Hematopoietic multipotent progenitor cell (in vitro differentiated cells): ENCODE results near the gene TMEM126B. TPM values are rescaled to one million over a fixed set of nuclear protein-coding genes. Genes with fewer than 3 reads are reported as not detected.
"Not testable (repeated sequence)": the region's sequence is repeated elsewhere in the genome, so short reads cannot be mapped to it uniquely, and the experiment has no call there.

Experiments
- DNase-seq, 3 donors: peaks; one replicate each; pipeline ENCODE4 v3.0.0-alpha.2; 2011 to 2015; ENCODE audit warnings: low read depth in 2 of 3, low spot score in 2 of 3
- total RNA-seq: library from RNA; depleted of rRNA; stranded (reverse); fragments of >200 nt; gene quantifications from one replicate; pipeline ENCODE4 v1.2.3, GENCODE V29; 2012

TMEM126B gene
- total RNA-seq, result 15.9 TPM

GRCh38 chr11:85627998-85628770 lies at the start of gene TMEM126B:
Gene TMEM126B (plus strand): TSS chr11:85628593. CDS start chr11:85628608, 15 bp downstream.
- DNase-seq, result peak; percentile 81 to 97 (median 96)

- no peak for DNase-seq
Measured at GRCh38 chr11:85582111-85582510, 46.3 kb upstream of the TMEM126B start.

DNA sequence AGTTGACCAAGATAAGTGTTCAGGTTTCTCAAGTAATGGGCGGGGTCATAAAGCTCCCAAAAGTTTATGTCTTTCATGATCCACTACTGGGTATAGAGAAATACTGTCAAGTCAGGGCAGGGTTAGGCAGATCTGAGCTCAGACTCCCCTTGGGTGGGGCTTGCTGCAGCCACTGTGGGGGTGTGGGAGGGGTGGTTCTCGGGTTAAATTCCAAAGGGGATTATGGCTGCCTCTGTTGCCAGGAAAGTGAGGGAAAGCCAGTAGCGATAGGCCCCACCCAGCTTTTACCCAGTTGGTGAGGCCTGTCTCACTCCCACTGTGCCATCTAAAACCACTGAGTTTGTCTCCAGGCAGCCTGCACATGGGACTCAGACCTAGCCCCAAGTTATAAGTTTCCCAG lies 39.0 kb upstream of the TMEM126B start:
- no peak for DNase-seq

DNA sequence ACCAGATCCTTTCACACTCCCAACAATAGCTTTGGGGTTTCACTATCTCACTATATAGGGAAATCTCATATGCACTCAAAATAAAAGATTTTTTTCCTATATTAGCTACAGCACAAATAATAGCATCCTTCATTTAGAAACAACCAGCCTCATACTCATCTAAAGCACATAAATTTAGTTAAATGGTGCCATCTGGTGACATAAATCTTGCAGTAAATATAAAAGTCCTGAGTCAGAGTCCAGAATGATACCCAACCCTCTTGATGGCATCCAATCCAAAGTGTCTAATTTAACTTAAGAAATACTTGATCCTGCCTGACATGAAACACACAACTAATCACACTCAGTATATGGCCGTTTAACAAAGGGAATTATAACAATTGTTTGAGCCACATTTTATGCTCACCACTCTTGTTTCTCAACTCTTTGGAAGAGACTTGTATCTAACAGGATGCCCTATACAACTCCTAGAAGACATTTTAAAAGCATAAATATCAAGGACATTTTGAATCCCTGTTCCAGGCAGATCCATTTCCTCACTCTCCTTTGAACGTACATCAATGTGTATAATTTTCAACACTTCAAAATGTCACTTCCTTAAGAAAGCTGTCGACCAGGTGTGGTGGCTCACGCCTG lies 37.4 kb upstream of the TMEM126B start:
- peak in 2 of 3 donors; percentile 19 to 67 for DNase-seq

GRCh38 chr11:85595285-85595884 lies 33.0 kb upstream of the TMEM126B start:
- peak; percentile 9 to 76 (median 47) for DNase-seq

DNA sequence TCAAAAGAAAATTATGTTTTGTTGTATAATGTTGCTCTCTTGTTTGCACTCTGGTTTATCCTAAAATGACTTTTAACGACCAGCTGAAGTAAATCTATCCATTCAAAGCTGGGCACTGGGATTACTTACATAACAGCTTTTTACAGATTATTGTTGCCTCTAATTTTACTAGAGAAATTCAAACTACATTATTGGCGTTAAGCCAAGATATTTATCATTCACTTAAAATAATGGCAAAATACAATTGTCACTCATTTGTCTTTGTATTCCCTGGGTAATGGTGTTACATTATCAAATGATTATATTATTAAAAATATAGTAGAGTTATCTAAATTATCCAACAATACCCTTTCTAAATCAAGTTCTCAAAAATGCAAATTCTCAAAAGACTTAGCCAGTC lies 31.5 kb upstream of the TMEM126B start:
- no peak for DNase-seq

GRCh38 chr11:85599083-85599482 lies 29.3 kb upstream of the TMEM126B start:
- DNase-seq, result no peak

GRCh38 chr11:85602526-85603213 lies 25.7 kb upstream of the TMEM126B start:
- no peak for DNase-seq

DNA sequence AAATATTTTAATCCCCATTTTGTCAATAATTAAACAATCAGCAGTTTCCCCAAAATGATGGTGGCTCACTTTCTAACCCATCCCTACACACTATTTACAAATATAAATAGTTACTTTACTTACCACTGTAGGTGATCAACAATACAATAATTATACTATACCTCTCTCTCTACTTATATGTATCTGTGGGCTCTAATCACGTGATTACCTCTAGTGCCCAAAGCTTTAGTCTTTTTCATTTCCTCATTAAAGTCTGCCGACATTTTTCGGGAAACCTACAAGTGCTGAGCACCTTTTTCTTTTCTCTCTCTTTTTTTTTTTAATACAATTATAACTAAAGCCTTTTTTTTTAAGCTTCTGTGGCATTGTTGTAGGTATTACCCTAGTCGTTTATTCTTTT lies 25.2 kb upstream of the TMEM126B start:
- no peak for DNase-seq

DNA sequence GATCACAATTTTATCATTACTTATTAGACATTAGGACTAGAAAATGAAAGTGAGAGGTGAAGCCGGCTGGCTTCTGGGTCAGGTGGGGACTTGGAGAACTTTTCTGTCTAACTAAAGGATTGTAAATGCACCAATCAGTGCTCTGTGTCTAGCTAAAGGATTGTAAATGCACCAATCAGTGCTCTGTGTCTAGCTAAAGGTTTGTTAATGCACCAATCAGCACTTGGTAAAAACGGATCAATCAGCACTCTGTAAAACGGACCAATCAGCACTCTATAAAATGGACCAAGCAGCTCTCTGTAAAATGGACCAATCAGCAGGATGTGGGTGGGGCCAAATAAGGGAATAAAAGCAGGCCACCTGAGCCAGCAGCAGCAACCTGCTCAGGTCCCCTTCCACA lies 22.2 kb upstream of the TMEM126B start:
- DNase-seq, result not testable (repeated sequence)

DNA sequence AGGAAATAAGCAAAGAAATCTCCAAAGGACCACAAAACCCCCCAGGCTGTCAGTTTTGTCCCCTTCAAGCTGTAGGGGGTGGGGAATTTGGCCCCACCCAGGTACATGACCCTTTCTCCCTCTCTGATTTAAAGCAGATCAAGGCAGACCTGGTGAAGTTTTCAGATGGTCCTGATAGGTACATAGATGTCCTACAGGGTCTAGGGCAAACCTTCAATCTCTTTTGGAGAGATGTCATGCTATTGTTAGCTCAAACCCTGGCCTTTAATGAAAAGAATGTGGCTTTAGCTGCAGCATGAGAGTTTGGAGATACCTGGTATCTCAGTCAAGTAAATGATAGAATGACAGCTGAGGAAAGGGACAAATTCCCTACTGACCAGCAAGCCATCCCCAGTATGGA lies 19.8 kb upstream of the TMEM126B start:
- not testable (repeated sequence) for DNase-seq

- not testable (repeated sequence) for DNase-seq
Measured at GRCh38 chr11:85609286-85609685, 19.1 kb upstream of the TMEM126B start.

DNA sequence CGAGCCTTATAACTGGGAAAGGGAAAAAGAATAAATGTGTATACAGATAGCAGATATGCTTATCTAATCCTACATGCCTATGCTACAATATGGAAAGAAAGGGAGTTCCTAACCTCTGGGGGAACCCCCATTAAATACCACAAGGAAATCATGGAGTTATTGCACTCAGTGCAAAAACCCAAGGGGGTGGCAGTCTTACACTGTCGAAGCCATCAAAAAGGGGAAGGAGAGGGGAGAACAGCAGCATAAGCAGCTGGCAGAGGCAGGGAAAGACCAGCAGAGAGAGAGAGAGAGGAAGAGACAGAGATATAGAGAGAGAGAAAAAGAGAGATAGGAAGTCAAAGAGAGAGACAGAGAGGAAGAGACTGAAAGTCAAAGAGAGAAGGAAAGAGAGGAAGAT lies 16.8 kb upstream of the TMEM126B start:
- DNase-seq, result peak in 1 of 3 donors; percentile 10

GRCh38 chr11:85619499-85619898 lies 8.9 kb upstream of the TMEM126B start:
- DNase-seq, result no peak

DNA sequence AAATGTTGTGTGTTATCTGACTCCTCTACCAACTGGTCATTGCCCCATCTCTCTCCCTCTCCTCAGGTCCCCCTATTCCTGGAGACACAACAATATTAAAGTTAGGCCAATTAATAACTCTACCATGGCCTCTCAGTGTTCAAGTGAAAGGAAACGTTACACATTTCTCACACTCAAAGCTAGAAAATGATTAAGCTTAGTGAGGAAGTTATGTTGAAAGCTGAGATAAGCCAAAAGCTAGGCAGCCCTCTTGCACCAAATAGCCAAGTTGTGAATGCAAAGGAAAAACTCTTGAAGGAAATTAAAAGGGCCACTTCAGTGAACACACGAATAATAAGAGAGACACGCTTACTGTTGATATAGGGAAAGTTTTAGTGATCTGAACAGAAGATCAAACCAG lies 8.1 kb upstream of the TMEM126B start:
- no peak for DNase-seq

DNA sequence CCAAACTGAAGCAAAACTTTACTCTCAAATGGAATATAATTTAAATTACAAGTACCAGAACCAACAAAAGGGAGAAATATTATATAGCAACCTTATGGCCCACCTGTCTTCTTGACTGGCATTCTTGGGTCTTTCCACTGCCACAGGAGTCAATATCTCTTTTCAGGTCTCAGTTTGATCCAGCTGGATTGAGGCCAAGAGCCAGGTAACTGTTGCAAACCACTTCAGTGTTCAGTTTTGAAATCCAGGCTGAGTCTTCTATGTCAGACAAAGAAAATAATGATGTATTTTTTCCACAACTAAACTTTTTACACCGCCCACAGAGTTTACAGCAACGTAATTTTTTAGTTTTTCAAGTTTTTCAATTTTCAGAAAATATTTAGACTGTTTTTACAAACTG lies 1.9 kb upstream of the TMEM126B start:
- DNase-seq, result no peak

- peak in 1 of 3 donors; percentile 7 for DNase-seq
Measured at GRCh38 chr11:85627332-85627997, 928 bp upstream of the TMEM126B start, which contains the start of gene DLG2. Gene DLG2 (minus strand): TSS chr11:85627344.

DNA sequence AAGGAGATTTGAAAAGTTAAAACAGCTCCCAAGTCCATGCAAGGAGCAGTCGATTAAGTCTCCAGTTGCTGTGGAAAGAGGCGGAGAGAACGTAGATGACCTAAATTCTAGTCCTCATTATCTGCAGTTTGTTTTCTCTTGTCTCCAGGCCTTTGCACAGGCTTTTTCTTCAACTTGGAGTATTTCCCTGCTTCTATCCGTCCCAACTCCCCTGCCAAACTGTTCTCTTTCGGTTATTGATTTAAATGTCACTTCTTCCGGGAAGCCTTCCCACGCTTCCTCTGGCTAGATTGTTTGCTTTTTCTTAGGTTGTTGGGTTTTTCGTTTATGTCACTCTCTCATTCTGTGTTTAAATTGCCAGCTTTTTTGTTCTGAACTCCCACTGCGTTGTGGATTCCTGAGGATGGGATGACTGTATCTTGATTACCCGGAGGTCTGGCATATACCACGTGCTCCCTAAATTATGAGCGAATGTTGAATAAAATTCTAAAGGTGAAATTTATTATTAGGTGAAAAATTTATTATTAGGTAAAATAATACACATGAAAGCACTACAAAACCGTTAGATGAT lies 463 bp downstream of the TMEM126B start:
- no peak for DNase-seq

DNA sequence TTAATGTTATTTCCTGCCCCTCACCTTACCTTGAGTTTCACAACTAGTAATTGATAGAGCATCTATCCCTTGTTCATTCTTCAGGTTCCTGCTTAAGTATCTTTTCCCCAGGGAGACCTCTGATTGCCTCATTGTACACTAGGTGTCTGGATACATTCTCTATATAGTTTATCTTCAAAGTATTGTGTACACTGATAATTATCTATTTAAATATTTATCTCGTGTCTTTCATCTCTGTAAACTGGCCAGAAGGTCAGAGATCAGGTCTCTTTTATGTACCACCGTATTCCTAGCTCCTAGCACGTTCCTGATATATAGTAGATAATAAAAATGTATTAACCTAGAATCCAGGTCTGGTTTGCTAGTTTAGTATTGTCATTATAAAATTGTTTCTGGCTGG lies 6.4 kb downstream of the TMEM126B start:
- DNase-seq, result no peak

DNA sequence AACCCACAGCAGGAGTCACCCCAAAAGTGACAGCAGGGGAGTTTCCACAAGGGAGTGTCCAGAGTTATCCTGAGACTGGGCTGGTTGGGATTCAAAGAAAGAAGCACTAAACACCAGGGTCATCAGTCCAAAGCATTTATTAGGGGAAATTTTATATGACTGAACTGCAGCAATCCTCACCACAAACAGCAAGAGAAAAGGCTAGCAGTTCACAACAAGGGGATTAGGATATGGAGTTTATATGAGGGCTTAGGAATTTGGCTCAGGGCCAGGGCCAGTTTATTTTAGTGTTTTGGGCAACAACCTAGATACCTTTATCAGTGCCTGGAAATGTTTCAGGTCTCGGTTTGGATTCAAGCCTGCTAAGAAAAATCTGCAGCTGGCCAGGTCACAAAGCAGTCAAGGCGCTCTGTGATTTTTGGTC lies 14.8 kb downstream of the TMEM126B start:
- DNase-seq, result no peak
